B cell (primary cell): Measurements from ENCODE around the gene FBXO5. TPM values are rescaled to one million over a fixed set of nuclear protein-coding genes. Genes with fewer than 3 reads are reported as not detected.

Experiments
- ATAC-seq: fragments of 200-7000 bp; cut with Tn5 transposase; one replicate; pipeline ENCODE4 v1.10.0; 2021; ENCODE audit warnings: low read depth, mild to moderate bottlenecking, moderate number of reproducible peaks, moderate library complexity
- CTCF ChIA-PET: fragments of 350-600 bp; sonication (Branson Sonifier 250); formaldehyde crosslinking; loops from one replicate; lab custom pipeline; 2021; ENCODE audit warnings: antibody characterized with exemption, inconsistent platforms; lab: Charles Lee
- POLR2A ChIA-PET: fragments of 350-600 bp; sonication (Branson Sonifier 250); formaldehyde crosslinking; loops from one replicate; lab custom pipeline; 2021; ENCODE audit warnings: antibody characterized with exemption; lab: Charles Lee
- DNase-seq: peaks from one replicate; pipeline ENCODE4 v3.0.0; 2013
- H2AFZ ChIP-seq: 2 replicates; pipeline ENCODE4 v1.6.1; 2012; ENCODE audit warnings: mild to moderate bottlenecking, low read depth, low read length; ENCODE audit not compliant: insufficient read depth, poor library complexity, severe bottlenecking
- H3K27ac ChIP-seq, 2 donors: 1 replicate in 1 of 2; 2 replicates in 1 of 2; pipeline ENCODE4 v1.5.1; 2012 to 2013; ENCODE audit warnings: low read length in 2 of 2, mild to moderate bottlenecking in 2 of 2, moderate library complexity in 1 of 2
- H3K27me3 ChIP-seq, 4 experiments: fragments of 200-600 bp in 1 of 4; sonication (generic) in 1 of 4; replicated peaks in 1 of 4; 1 replicate in 2 of 4; 2 replicates in 2 of 4; pipeline versions ENCODE4 v1.6.1 to v1.7.0; 2013 to 2016; ENCODE audit warnings: low read length in 3 of 4, mild to moderate bottlenecking in 2 of 4, mixed read lengths in 1 of 4, moderate library complexity in 1 of 4; ENCODE audit not compliant: insufficient read depth in 4 of 4, control insufficient read depth in 3 of 4; ENCODE audit errors: control extremely low read depth in 1 of 4
- H3K36me3 ChIP-seq, 2 experiments: replicated peaks in 1 of 2; 1 replicate in 1 of 2; 2 replicates in 1 of 2; pipeline versions ENCODE4 v1.6.1 to v1.7.1; 2013; ENCODE audit warnings: low read length in 1 of 2; ENCODE audit not compliant: insufficient read depth in 2 of 2, control insufficient read depth in 1 of 2; ENCODE audit errors: control extremely low read depth in 1 of 2, extremely low read depth in 1 of 2
- H3K4me1 ChIP-seq, 2 donors: fragments of 200-600 bp in 1 of 2; sonication (generic) in 1 of 2; 1 replicate in 1 of 2; 2 replicates in 1 of 2; pipeline versions ENCODE4 v1.5.1 to v1.6.1; 2013 to 2017; ENCODE audit warnings: low read length in 2 of 2; ENCODE audit not compliant: control insufficient read depth in 2 of 2, insufficient read depth in 2 of 2
- H3K4me2 ChIP-seq: replicated peaks from 2 replicates; pipeline ENCODE3; 2012; ENCODE audit warnings: mild to moderate bottlenecking, low read depth, low read length; ENCODE audit not compliant: poor library complexity, severe bottlenecking
- H3K4me3 ChIP-seq, 5 experiments: fragments of 200-600 bp in 1 of 5; sonication (generic) in 1 of 5; 1 replicate in 3 of 5; 2 replicates in 2 of 5; pipeline versions ENCODE4 v1.5.1 to v1.7.0; 2011 to 2016; ENCODE audit warnings: low read length in 4 of 5, mild to moderate bottlenecking in 4 of 5, low read depth in 2 of 5, control low read depth in 1 of 5, moderate library complexity in 1 of 5; ENCODE audit not compliant: insufficient read depth in 1 of 5; ENCODE audit errors: control extremely low read depth in 1 of 5, extremely low read depth in 1 of 5
- H3K79me2 ChIP-seq: fragments of 200-600 bp; sonication (generic); one replicate; pipeline ENCODE4 v1.6.0; 2016; ENCODE audit warnings: low read length; ENCODE audit not compliant: control insufficient read depth, insufficient read depth
- H3K9ac ChIP-seq: fragments of 200-600 bp; sonication (generic); 2 replicates; pipeline ENCODE4 v1.6.1; 2017; ENCODE audit warnings: mild to moderate bottlenecking, low read length, moderate library complexity
- H3K9me3 ChIP-seq, 3 donors: one replicate each; pipeline versions ENCODE4 v1.6.1 to v1.7.1; 2013; ENCODE audit warnings: low read length in 2 of 3; ENCODE audit not compliant: control insufficient read depth in 2 of 3, insufficient read depth in 1 of 3; ENCODE audit errors: control extremely low read depth in 1 of 3
- H4K20me1 ChIP-seq: 2 replicates; pipeline ENCODE4 v1.6.0; 2012; ENCODE audit warnings: mild to moderate bottlenecking, low read length; ENCODE audit not compliant: insufficient read depth, control insufficient read depth, poor library complexity, severe bottlenecking
- H3K27ac Mint-ChIP-seq: one replicate; pipeline ENCODE4 v1.8.0; 2021; ENCODE audit warnings: mixed read lengths
- H3K27me3 Mint-ChIP-seq: one replicate; pipeline ENCODE4 v1.8.0; 2021; ENCODE audit warnings: mixed read lengths
- H3K4me1 Mint-ChIP-seq: one replicate; pipeline ENCODE4 v1.8.0; 2021; ENCODE audit warnings: mixed read lengths
- H3K4me3 Mint-ChIP-seq: one replicate; pipeline ENCODE4 v1.8.0; 2021; ENCODE audit warnings: mixed read lengths
- H3K9me3 Mint-ChIP-seq: one replicate; pipeline ENCODE4 v1.8.0; 2022; ENCODE audit warnings: mixed read lengths; ENCODE audit not compliant: insufficient read depth
- EZH2 ChIP-seq: IDR thresholded peaks from 2 replicates; pipeline ENCODE4 v1.6.1; 2012; ENCODE audit warnings: borderline replicate concordance, low read depth, mild to moderate bottlenecking, moderate library complexity, low read length; ENCODE audit not compliant: insufficient read depth, poor library complexity, severe bottlenecking
- WGBS: methylation state at CpG from one replicate; pipeline ENCODE4 v1.1.5; 2013; ENCODE audit warnings: missing lambda C conversion rate; ENCODE audit not compliant: insufficient coverage; 5-methylcytosine and 5-hydroxymethylcytosine counted together
- intact Hi-C: fragments of 100-400 bp; cut with micrococcal nuclease; formaldehyde crosslinking; loops from one replicate; pipeline ENCODE4 v1.10.0; 2022
- polyA plus RNA-seq: library from polyadenylated mRNA; depleted of rRNA; stranded (reverse); fragments of >200 nt; gene quantifications from 2 replicates; pipeline ENCODE4 v1.2.3, GENCODE V29; 2012
- total RNA-seq, 2 donors: library from RNA; stranded (reverse); fragments of 120-200 nt in 1 of 2; gene quantifications; 1 replicate in 1 of 2; 2 replicates in 1 of 2; pipeline versions ENCODE4 v1.2.3 to v1.2.4, GENCODE V29; 2013 to 2022
- TF ChIP-seq, protein P1 (sequence below): fragments of 200-600 bp; IDR thresholded peaks from one replicate; pipeline ENCODE4 v1.8.0; 2022; ENCODE audit warnings: antibody characterized with exemption, mild to moderate bottlenecking

The FBXO5 gene
- total and polyA plus RNA-seq, 2 donors (not counting 1 experiment from before 2014, with no cell fraction given), result 3.9 to 14.6 TPM

DNA sequence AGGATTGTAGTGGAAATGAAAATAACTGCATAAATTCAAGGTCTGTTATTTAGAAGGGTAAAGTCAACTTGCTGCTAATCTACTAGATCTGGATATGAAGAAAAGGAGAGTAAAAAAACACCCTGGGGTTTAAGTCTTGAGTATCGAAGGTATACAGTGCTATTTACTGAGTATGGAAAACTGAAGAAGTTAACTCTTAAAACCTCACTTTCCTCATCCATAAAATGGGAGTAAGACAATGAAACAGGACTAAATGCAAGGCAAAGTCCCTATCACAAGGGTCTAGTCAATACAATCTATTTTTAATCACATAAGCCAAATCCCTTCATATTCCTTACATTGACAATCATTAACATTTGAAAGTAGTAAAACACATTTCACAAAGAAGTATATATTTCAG, 2.2 kb downstream of the FBXO5 start:
- H3K9me3 Mint-ChIP-seq, result no peaks in the 10 kb centered on the region
- ATAC-seq, result no peak

DNA sequence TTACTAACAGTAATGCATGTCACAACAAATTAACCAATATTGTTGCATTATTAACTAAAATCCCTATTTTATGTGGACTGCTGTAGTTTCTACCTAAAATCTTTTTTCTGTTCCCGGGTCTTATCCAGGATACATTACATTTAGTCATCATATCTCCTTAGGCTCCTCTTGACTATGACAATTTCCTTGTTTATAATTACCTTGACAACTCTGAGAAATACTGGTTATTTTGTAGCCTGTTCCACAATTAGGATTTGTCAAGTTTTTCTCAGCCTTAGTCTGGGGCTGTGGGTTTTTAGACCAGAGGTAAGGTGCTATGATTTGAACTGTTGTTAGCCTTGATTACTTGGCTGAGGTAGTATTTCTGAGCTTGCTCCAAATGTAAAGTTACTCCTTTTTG, 3.7 kb downstream of the FBXO5 start:
- Histone ChIP-seq H4K20me1 (peaks cover 29% of the 10 kb centered on the region), H3K4me3 (no peak overlapping the region), H3K4me1 (peaks cover 16 to 28% of the 10 kb centered on the region in 2 donors), H3K36me3 (peaks cover 2 to 12% of the 10 kb centered on the region in 2 experiments), H3K9me3 (no peaks in the 10 kb centered on the region), H3K9ac (no peak overlapping the region), H3K4me2 (no peak overlapping the region), H3K79me2 (peaks cover 78% of the 10 kb centered on the region), H3K27me3 (no peaks in the 10 kb centered on the region), H3K27ac (no peak overlapping the region), H2AFZ (no peak overlapping the region)
- Mint-ChIP-seq H3K4me3 (no peak overlapping the region), H3K27ac (no peak overlapping the region), H3K9me3 (no peaks in the 10 kb centered on the region), H3K4me1 (peaks cover 48% of the 10 kb centered on the region), H3K27me3 (no peaks in the 10 kb centered on the region)
- intact Hi-C loops, result no loop called here
- DNase-seq (no peak), ATAC-seq (no peak)
- POLR2A ChIA-PET, result no interaction called here
- TF ChIP-seq, protein P1, sequence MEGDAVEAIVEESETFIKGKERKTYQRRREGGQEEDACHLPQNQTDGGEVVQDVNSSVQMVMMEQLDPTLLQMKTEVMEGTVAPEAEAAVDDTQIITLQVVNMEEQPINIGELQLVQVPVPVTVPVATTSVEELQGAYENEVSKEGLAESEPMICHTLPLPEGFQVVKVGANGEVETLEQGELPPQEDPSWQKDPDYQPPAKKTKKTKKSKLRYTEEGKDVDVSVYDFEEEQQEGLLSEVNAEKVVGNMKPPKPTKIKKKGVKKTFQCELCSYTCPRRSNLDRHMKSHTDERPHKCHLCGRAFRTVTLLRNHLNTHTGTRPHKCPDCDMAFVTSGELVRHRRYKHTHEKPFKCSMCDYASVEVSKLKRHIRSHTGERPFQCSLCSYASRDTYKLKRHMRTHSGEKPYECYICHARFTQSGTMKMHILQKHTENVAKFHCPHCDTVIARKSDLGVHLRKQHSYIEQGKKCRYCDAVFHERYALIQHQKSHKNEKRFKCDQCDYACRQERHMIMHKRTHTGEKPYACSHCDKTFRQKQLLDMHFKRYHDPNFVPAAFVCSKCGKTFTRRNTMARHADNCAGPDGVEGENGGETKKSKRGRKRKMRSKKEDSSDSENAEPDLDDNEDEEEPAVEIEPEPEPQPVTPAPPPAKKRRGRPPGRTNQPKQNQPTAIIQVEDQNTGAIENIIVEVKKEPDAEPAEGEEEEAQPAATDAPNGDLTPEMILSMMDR, result no peak
- no peak for TF ChIP-seq EZH2
- CTCF ChIA-PET, result no interaction called here
- WGBS, result no CpG with 5 or more reads among the region's 1 CpG

More for the DNA sequence above, 2.2 kb downstream of the FBXO5 start:
- Histone ChIP-seq H3K4me3 (no peak overlapping the region), H3K79me2 (peaks cover 86% of the 10 kb centered on the region), H3K9ac (no peak overlapping the region), H3K4me2 (no peak overlapping the region), H3K9me3 (no peaks in the 10 kb centered on the region), H4K20me1 (peaks cover 29% of the 10 kb centered on the region), H3K27me3 (no peaks in the 10 kb centered on the region), H2AFZ (no peak overlapping the region), H3K36me3 (peaks cover 2 to 5% of the 10 kb centered on the region in 2 experiments), H3K27ac (no peak overlapping the region), H3K4me1 (peaks cover 22 to 32% of the 10 kb centered on the region in 2 donors)
- Mint-ChIP-seq H3K4me3 (peak overlapping the region; percentile 24), H3K27ac (no peak overlapping the region), H3K4me1 (peaks cover 50% of the 10 kb centered on the region), H3K27me3 (no peaks in the 10 kb centered on the region)
- no peak for TF ChIP-seq EZH2
- TF ChIP-seq, protein P1, result no peak
- DNase-seq, result no peak
- intact Hi-C loops, result no loop called here
- ChIA-PET CTCF (no interaction called here), POLR2A (no interaction called here)
- no CpG with 5 or more reads among the region's 1 CpG for WGBS
